GM12801 (cell line): ENCODE measurements around the gene RFX8.

ENCODE experiments used
- CTCF ChIP-seq: IDR thresholded peaks from one replicate; pipeline ENCODE4 v1.5.1; 2011; ENCODE audit warnings: control low read depth; ENCODE audit not compliant: insufficient read length; ENCODE audit errors: extremely low read depth

Gene RFX8

GRCh38 chr2:101473591-101473910 is 1.4 kb downstream of the RFX8 start:
- TF ChIP-seq CTCF, result no peak

GRCh38 chr2:101469863-101470262 is 5.0 kb downstream of the RFX8 start:
- TF ChIP-seq CTCF, result no peak

GRCh38 chr2:101467306-101467705 is 7.6 kb downstream of the RFX8 start:
- no peak for TF ChIP-seq CTCF

- no peak for TF ChIP-seq CTCF
Observed at GRCh38 chr2:101466426-101466825, 8.5 kb downstream of the RFX8 start.

- no peak for TF ChIP-seq CTCF
Observed at GRCh38 chr2:101464841-101465240, 10.1 kb downstream of the RFX8 start.

GRCh38 chr2:101463911-101464641 is 10.8 kb downstream of the RFX8 start:
- TF ChIP-seq CTCF, result no peak

GRCh38 chr2:101463421-101463820 is 11.5 kb downstream of the RFX8 start:
- TF ChIP-seq CTCF, result no peak

- no peak for TF ChIP-seq CTCF
Observed at GRCh38 chr2:101461381-101461780, 13.5 kb downstream of the RFX8 start.
